GM12878 (cell line): ENCODE measurements around the gene HOXB2. TPM values are rescaled to one million over a fixed set of nuclear protein-coding genes. Genes with fewer than 3 reads are reported as not detected.

Source experiments
- ATAC-seq: fragments of 200-7000 bp; cut with Tn5 transposase; 3 replicates; pipeline ENCODE4 v1.9.1; 2020; ENCODE audit warnings: mild to moderate bottlenecking, moderate library complexity
- BruUV-seq: library from RNA; stranded (reverse); fragments of 400-500 nt; replicated peaks from 2 replicates; lab custom pipeline; 2021; lab: Mats Ljungman, UMichigan
- CTCF ChIA-PET: fragments of 300-600 bp; sonication (Branson Sonifier 250); formaldehyde crosslinking; extraction: SDS; loops from one replicate; lab custom pipeline; 2021; ENCODE audit warnings: inconsistent platforms; lab: Yijun Ruan, JAX
- POLR2A ChIA-PET: fragments of 350-600 bp; formaldehyde crosslinking; extraction: SDS; loops from one replicate; lab custom pipeline; 2021; ENCODE audit warnings: inconsistent platforms; lab: Charles Lee
- RAD21 ChIA-PET: fragments of 300-600 bp; sonication (Branson Sonifier 250); formaldehyde crosslinking; loops from one replicate; lab custom pipeline; 2023; ENCODE audit warnings: antibody characterized with exemption; ENCODE audit not compliant: unreplicated experiment; lab: Charles Lee
- SMC1A ChIA-PET: fragments of 300-600 bp; sonication (Branson Sonifier 250); formaldehyde crosslinking; loops from one replicate; lab custom pipeline; 2023; ENCODE audit not compliant: unreplicated experiment, uncharacterized antibody; lab: Charles Lee
- DNase-seq: peaks from one replicate; pipeline ENCODE4 v3.0.0-alpha.2; 2011; ENCODE audit warnings: low read depth, low spot score
- FAIRE-seq: peaks from 3 replicates; lab custom pipeline; 2011; peaks lifted over from hg19 to GRCh38; lab: Jason Lieb, UNC
- H2AFZ ChIP-seq: 2 replicates; pipeline ENCODE4 v1.6.0; 2011; ENCODE audit warnings: low read depth, low read length, control low read depth; ENCODE audit not compliant: control insufficient read depth
- H3K27ac ChIP-seq: 2 replicates; pipeline ENCODE4 v1.5.1; 2011; ENCODE audit warnings: control low read depth; ENCODE audit not compliant: control insufficient read depth, insufficient read depth
- H3K27me3 ChIP-seq, 2 experiments: replicated peaks in 1 of 2; 2 replicates each; pipeline versions ENCODE4 v1.6.0 to v1.6.1; 2011; ENCODE audit warnings: low read length in 1 of 2; ENCODE audit not compliant: control insufficient read depth in 2 of 2, insufficient read depth in 2 of 2
- H3K36me3 ChIP-seq, 2 experiments: 2 replicates each; pipeline ENCODE4 v1.5.1; 2011; ENCODE audit warnings: low read length in 1 of 2; ENCODE audit not compliant: control insufficient read depth in 2 of 2, insufficient read depth in 2 of 2
- H3K4me1 ChIP-seq: 2 replicates; pipeline ENCODE4 v1.6.1; 2011; ENCODE audit warnings: mild to moderate bottlenecking, low read length, moderate library complexity, mixed read lengths; ENCODE audit not compliant: control insufficient read depth, insufficient read depth
- H3K4me2 ChIP-seq: 2 replicates; pipeline ENCODE4 v1.6.0; 2011; ENCODE audit warnings: control low read depth; ENCODE audit not compliant: control insufficient read depth, insufficient read depth
- H3K4me3 ChIP-seq: fragments of 200-600 bp; sonication (generic); 2 replicates; pipeline ENCODE4 v1.5.1; 2016
- H3K79me2 ChIP-seq: 2 replicates; pipeline ENCODE4 v1.6.0; 2011; ENCODE audit warnings: low read length; ENCODE audit not compliant: control insufficient read depth, insufficient read depth
- H3K9ac ChIP-seq: 2 replicates; pipeline ENCODE4 v1.8.0; 2011; ENCODE audit warnings: low read length, control low read depth, mixed read lengths; ENCODE audit not compliant: control insufficient read depth, insufficient read depth
- H3K9me3 ChIP-seq: replicated peaks from 3 replicates; pipeline ENCODE4 v1.5.1; 2011; ENCODE audit warnings: mild to moderate bottlenecking, low read length; ENCODE audit not compliant: control insufficient read depth, insufficient read depth
- H4K20me1 ChIP-seq: 2 replicates; pipeline ENCODE4 v1.6.0; 2011; ENCODE audit not compliant: control insufficient read depth, insufficient read depth
- BCL11A ChIP-seq: IDR thresholded peaks from 2 replicates; pipeline ENCODE4 v1.6.1; 2011; ENCODE audit warnings: low read depth, low read length
- CBX5 ChIP-seq: sonication (generic); IDR thresholded peaks from 2 replicates; pipeline ENCODE4 v1.6.1; 2016; ENCODE audit warnings: low read depth, moderate library complexity, mild to moderate bottlenecking, inconsistent platforms
- CEBPZ ChIP-seq: fragments of 150-350 bp; IDR thresholded peaks from 2 replicates; pipeline ENCODE4 v1.6.1; 2016; ENCODE audit warnings: low read depth, low read length
- E4F1 ChIP-seq: fragments of 450-650 bp; IDR thresholded peaks from 2 replicates; pipeline ENCODE4 v1.6.1; 2018; ENCODE audit warnings: borderline replicate concordance, mild to moderate bottlenecking; ENCODE audit not compliant: partially characterized antibody
- FOS ChIP-seq: IDR thresholded peaks from 3 replicates; pipeline ENCODE4 v1.6.1; 2011; ENCODE audit warnings: borderline replicate concordance; ENCODE audit not compliant: insufficient read length; ENCODE audit errors: extremely low read depth
- FOXM1 ChIP-seq: IDR thresholded peaks from 2 replicates; pipeline ENCODE4 v1.6.1; 2012; ENCODE audit warnings: low read depth, mild to moderate bottlenecking, inconsistent platforms, low read length, moderate library complexity
- HDAC2 ChIP-seq: fragments of 200-600 bp; sonication (generic); IDR thresholded peaks from 2 replicates; pipeline ENCODE4 v1.6.1; 2017
- IKZF2 ChIP-seq, 2 experiments: fragments of 450-650 bp; IDR thresholded peaks; 2 replicates each; pipeline ENCODE4 v1.6.1; 2017; ENCODE audit warnings: mild to moderate bottlenecking in 2 of 2, moderate library complexity in 2 of 2
- IRF4 ChIP-seq: IDR thresholded peaks from 2 replicates; pipeline ENCODE4 v1.6.1; 2011; ENCODE audit warnings: low read depth, low read length
- MYB ChIP-seq: fragments of 150-350 bp; IDR thresholded peaks from 2 replicates; pipeline ENCODE4 v1.6.1; 2014; ENCODE audit warnings: mild to moderate bottlenecking, low read depth, low read length, borderline replicate concordance
- NFIC ChIP-seq: IDR thresholded peaks from 2 replicates; pipeline ENCODE4 v1.6.1; 2012; ENCODE audit warnings: low read depth, mild to moderate bottlenecking, inconsistent platforms, low read length, moderate library complexity
- NR2C2 ChIP-seq: IDR thresholded peaks from 2 replicates; pipeline ENCODE4 v1.6.1; 2011; ENCODE audit warnings: borderline replicate concordance, low read depth; ENCODE audit not compliant: control insufficient read depth, insufficient read length
- NRF1 ChIP-seq: conservative IDR thresholded peaks from 2 replicates; pipeline ENCODE4 v1.6.1; 2011; ENCODE audit warnings: mild to moderate bottlenecking, low read depth, low read length, improper control_type of control experiment
- POLR2AphosphoS2 ChIP-seq: IDR thresholded peaks from 2 replicates; pipeline ENCODE4 v1.6.1; 2011; ENCODE audit warnings: low read depth, mild to moderate bottlenecking, low read length, improper control_type of control experiment, moderate library complexity
- SMAD5 ChIP-seq: IDR thresholded peaks from 2 replicates; pipeline ENCODE4 v1.6.1; 2016; ENCODE audit warnings: antibody characterized with exemption, low read depth
- SMC3 ChIP-seq: IDR thresholded peaks from 2 replicates; pipeline ENCODE4 v1.6.1; 2011; ENCODE audit warnings: low read length, improper control_type of control experiment, borderline replicate concordance
- STAT1 ChIP-seq: fragments of 450-650 bp; conservative IDR thresholded peaks from 2 replicates; pipeline ENCODE4 v1.6.1; 2014; ENCODE audit warnings: antibody characterized with exemption, mild to moderate bottlenecking
- TARDBP ChIP-seq: IDR thresholded peaks from 2 replicates; pipeline ENCODE4 v1.6.1; 2016; ENCODE audit warnings: borderline replicate concordance
- WRNIP1 ChIP-seq: IDR thresholded peaks from 2 replicates; pipeline ENCODE4 v1.6.1; 2011; ENCODE audit warnings: low read depth, low read length, improper control_type of control experiment, borderline replicate concordance
- ZNF274 ChIP-seq: IDR thresholded peaks from one replicate; pipeline ENCODE4 v1.8.0; 2011; ENCODE audit not compliant: insufficient read length, insufficient read depth
- WGBS: methylation state at CpG from one replicate; pipeline ENCODE4 v1.1.6; 2016; ENCODE audit warnings: low lambda C conversion rate; ENCODE audit not compliant: insufficient replicate concordance, insufficient coverage; ENCODE audit errors: missing lambda C conversion rate; 5-methylcytosine and 5-hydroxymethylcytosine counted together
- in situ Hi-C: fragments of 300-500 bp; cut with MboI; formaldehyde crosslinking; loops from 9 replicates; pipeline ENCODE4 v1.14.3; 2018; ENCODE audit warnings: mixed read lengths
- intact Hi-C: fragments of 100-400 bp; cut with micrococcal nuclease; formaldehyde crosslinking; loops from one replicate; pipeline ENCODE4 v1.14.2; 2022; ENCODE audit not compliant: unreplicated experiment
- polyA plus RNA-seq, 11 experiments: library from polyadenylated mRNA; depleted of rRNA in 4 of 11; unstranded in 6 of 11; stranded (reverse) in 5 of 11; fragments of >200 nt; fragmentation: Nextera tagmentation in 4 of 11; fragmentation: Illumina TruSeq in 1 of 11; extraction: Ambion mirVana in 4 of 11; extraction: Trizol in 1 of 11; gene quantifications; 1 replicate in 1 of 11; 2 replicates in 10 of 11; pipeline versions ENCODE4 v1.2.1 to v1.2.3, GENCODE V29; 2011 to 2016; ENCODE audit warnings: inconsistent platforms in 2 of 11, missing spikeins in 2 of 11, low read depth in 1 of 11
- total RNA-seq, 4 experiments: library from RNA; depleted of rRNA in 3 of 4; stranded (reverse); fragments of >200 nt in 3 of 4; fragmentation: Illumina TruSeq in 1 of 4; extraction: Trizol in 1 of 4; gene quantifications; 2 replicates each; pipeline versions ENCODE4 v1.2.1 to v1.2.3, GENCODE V29; 2013 to 2021

HOXB2 gene
- total and polyA plus RNA-seq, 10 of the 15 experiments (the other 5 are each of a cell fraction or from before 2014, with no cell fraction given) = 0.16 to 8.8 (median 2.3) TPM

- TF ChIP-seq CEBPZ = no peak
- TF ChIP-seq POLR2AphosphoS2 = no peak
- no peak for TF ChIP-seq BCL11A
These were observed 12.6 kb downstream of the HOXB2 start (continued) for GRCh38 chr17:48532261-48532660.

GRCh38 chr17:48530887-48531272, 14.0 kb downstream of the HOXB2 start, which contains the start of gene HOXB1:
Gene HOXB1, minus strand, starts transcription at chr17:48531011. Its CDS starts 107 bp downstream, at chr17:48530904.
- in situ Hi-C loops (no loop called here), intact Hi-C loops (no loop called here)
- Histone ChIP-seq H2AFZ (no peak within 1 kb of the TSS), H3K9me3 (no peaks in the 10 kb centered on the region), H3K4me3 (no peak within 1 kb of the TSS), H3K4me1 (no peaks in the 10 kb centered on the region), H3K36me3 (no peaks in the 10 kb centered on the region), H4K20me1 (no peaks in the 10 kb centered on the region), H3K79me2 (no peaks in the 10 kb centered on the region), H3K4me2 (no peak within 1 kb of the TSS), H3K27me3 (no peaks in the 10 kb centered on the region), H3K27ac (no peak within 1 kb of the TSS), H3K9ac (no peak within 1 kb of the TSS)
- ATAC-seq (no peak), DNase-seq (no peak), FAIRE-seq (no peak)
- CTCF ChIA-PET = no interaction called here
- RAD21 ChIA-PET = no interaction called here
- SMC1A ChIA-PET = no interaction called here
- BruUV-seq = no TSS peak
- 74% methylated on average over 15 of the region's 15 CpGs for WGBS
- POLR2A ChIA-PET = no interaction called here
- TF ChIP-seq FOS (no peak), IRF4 (no peak), NFIC (no peak), WRNIP1 (no peak), MYB (no peak), CBX5 (no peak), STAT1 (no peak), FOXM1 (no peak), ZNF274 (no peak), E4F1 (no peak), HDAC2 (no peak), TARDBP (no peak), NRF1 (no peak), IKZF2 (IDR thresholded peaks at IDR 0.05) (no peak), SMC3 (no peak), SMAD5 (no peak), NR2C2 (no peak)
